C1 segment of cervical spinal cord (tissue), 14 donors: ENCODE results near the gene SCNN1B.
"Not testable (repeated sequence)": the region's sequence is repeated elsewhere in the genome, so short reads cannot be mapped to it uniquely, and the experiment has no call there.

ENCODE experiments used
- DNase-seq, 14 donors: peaks; one replicate each; lab custom pipeline; 2025; lab: John Stamatoyannopoulos, UW

Gene SCNN1B

GRCh38 chr16:23351360-23351759, 49.3 kb downstream of the SCNN1B start:
- DNase-seq = no peak

DNA sequence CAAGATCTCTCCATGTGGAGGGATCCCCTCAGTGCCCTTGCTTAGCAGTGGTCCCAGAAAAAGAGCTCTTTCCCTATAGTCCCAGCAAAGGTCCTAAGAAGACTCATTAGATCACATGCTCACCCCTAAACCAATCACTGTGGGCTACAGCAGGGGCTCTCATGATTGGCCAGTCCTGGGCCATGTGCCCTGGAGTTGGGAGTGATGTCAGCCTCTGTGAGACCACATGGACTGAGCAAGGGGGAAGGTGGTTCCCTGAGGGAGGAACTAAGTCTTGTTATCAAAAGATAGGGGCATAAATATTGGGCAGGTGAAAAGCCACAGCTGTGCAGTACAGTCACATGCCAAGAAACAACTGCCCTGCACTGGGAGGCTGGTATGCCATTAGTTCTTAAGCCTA, 51.3 kb downstream of the SCNN1B start:
- no peak for DNase-seq

GRCh38 chr16:23354246-23354645, 52.1 kb downstream of the SCNN1B start:
- DNase-seq = no peak

- no peak for DNase-seq
These were observed 53.1 kb downstream of the SCNN1B start for GRCh38 chr16:23355106-23355670.

- no peak for DNase-seq
These were observed 54.8 kb downstream of the SCNN1B start for GRCh38 chr16:23356941-23357340.

- DNase-seq = no peak
These were observed 55.7 kb downstream of the SCNN1B start for GRCh38 chr16:23357761-23358290.

DNA sequence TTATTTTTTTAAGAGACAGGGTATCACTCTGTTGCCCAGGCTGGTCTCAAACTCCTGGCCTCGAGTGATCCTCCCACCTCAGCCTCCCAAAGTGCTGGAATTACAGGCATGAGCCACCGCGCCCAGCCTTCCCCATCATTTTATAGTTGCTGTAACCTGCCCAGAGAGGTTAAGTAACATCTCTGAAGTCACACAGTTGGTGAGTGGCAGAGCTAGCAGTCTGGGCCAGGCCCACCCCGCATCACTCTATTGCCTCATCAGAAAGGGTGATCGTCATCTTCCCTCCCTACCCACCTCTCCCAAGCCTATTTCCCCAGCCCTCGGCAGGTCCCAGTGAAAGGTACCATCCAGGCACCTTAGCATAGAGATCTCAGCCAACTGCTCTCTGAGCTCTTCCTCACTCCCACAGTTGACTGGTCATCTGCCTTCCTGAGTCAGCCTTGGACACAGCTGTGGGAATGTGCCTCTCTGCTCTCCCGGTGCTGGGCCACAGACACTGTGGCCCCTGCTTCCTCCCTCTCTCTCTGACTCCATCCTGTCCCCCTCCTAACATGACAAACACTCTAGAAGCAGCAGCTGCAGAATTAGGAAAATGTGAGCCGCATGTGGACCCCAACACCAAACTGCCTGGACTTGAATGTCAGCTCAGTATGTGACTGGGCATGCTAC, 57.1 kb downstream of the SCNN1B start:
- no peak for DNase-seq

GRCh38 chr16:23362460-23363317, 60.6 kb downstream of the SCNN1B start:
- DNase-seq = no peak

- DNase-seq = no peak
These were observed 63.6 kb downstream of the SCNN1B start for GRCh38 chr16:23365602-23366240.

- DNase-seq = not testable (repeated sequence)
These were observed 64.2 kb downstream of the SCNN1B start for GRCh38 chr16:23366341-23366740.

- DNase-seq = no peak
These were observed 65.5 kb downstream of the SCNN1B start for GRCh38 chr16:23367564-23367963.

GRCh38 chr16:23367988-23368387, 65.9 kb downstream of the SCNN1B start:
- no peak for DNase-seq

GRCh38 chr16:23368469-23368868, 66.4 kb downstream of the SCNN1B start:
- DNase-seq = no peak

- DNase-seq = no peak
These were observed 67.3 kb downstream of the SCNN1B start for GRCh38 chr16:23369416-23369815.

DNA sequence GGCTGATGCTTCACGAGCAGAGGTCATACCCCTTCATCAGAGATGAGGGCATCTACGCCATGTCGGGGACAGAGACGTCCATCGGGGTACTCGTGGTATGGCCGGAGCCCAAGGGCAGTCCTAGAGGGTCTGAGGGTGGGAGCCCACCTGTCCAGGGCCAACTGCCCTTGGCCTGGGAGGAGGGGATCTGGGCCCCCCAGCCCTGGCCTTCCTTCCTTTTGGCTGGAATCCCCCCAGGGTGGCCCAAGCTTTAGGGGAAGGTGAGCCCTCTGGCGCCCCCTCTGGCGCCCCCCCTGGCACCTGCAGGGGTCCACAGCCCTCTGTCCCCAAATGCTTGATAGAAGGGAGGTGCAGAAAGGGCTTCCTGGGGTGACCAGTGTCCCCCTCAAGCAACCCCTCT, 69.3 kb downstream of the SCNN1B start:
- no peak for DNase-seq

- DNase-seq = no peak
These were observed 71.5 kb downstream of the SCNN1B start for GRCh38 chr16:23373436-23374219.

DNA sequence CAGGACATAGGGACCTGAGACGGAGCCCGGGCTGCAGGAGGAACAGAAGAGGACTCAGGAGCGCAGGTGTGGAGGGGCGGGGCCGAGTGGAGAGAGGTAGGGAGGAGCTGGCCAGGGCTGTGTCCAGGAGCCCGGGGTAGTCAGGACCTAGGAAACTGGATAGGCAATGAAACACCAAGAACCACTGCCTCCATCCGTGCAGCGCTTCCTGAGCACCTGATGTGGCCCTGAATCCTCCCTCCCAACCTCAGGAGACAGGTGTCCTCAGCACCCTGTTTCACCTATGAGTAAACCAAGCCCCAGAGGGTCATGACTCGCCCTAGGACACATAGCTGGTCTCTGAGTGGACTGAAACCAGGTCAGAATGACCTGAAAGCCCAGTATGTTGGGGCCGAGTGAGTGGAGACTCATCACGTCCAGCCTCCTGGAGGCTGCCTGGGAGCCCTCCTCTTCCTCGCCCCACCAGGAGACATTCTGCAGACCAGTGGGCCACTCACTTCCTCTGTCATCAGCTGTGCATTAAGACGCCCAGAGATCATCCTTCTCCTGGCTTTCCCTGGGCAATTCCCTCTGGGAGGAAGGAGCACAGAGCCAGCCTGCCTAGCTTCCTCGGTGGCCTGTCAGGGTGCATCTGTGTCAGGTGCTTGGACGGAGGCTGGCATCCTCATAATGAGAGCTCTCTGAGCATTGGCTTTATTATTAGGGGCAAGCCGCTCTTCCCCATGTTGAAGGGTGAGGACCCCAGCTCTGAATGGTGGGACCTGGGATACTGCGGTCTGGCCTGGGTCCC, 72.8 kb downstream of the SCNN1B start:
- DNase-seq = no peak

GRCh38 chr16:23375643-23376042, 73.5 kb downstream of the SCNN1B start:
- DNase-seq = no peak

DNA sequence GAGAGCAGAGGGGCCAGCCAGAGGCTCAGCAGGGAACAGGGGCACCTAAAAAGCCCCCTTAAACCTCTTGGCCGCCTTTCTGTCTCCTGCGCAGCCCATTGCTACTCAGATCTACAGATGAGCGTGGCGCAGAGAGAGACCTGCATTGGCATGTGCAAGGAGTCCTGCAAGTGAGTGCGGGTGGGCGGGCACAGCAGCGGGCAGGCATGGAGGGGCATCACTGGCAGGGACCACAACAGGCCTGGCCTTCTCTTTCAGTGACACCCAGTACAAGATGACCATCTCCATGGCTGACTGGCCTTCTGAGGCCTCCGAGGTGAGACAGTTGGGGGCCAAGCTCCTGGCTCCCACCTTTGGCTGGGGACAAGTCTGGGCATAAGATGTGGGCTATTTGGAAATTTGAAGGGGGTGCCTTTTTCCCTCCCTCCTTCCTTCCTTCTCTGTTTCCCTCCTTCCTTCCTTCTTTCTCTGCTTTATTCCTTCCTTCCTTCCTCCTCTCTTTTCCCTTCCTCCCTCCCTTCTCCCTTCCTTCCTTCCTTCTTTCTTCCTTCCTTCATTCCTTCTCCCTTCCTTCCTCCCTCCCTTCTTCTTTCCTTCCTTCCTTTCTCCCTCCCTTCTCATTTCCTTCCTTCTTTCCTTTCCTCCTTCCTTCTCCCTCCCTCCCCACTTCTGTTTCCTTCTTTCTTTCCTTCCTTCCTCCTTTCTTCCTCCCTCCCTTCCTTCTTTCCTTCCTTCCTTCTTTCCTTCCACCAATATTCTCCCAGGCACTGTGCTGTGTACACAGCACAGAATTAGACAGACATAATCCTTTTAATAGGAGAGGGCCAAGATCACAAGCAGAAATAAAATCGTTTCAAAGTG, 75.2 kb downstream of the SCNN1B start:
- no peak for DNase-seq
